H1 (cell line): ENCODE data around the gene STXBP6.

Source experiments
- ASH2L ChIP-seq: fragments of 200-600, 300-600 bp; sonication (generic); IDR thresholded peaks from one replicate; pipeline ENCODE4 v1.7.1; 2017; ENCODE audit warnings: low read length
- ATF2 ChIP-seq: IDR thresholded peaks from 2 replicates; pipeline ENCODE4 v1.6.1; 2012; ENCODE audit warnings: low read length, inconsistent platforms
- CHD2 ChIP-seq: IDR thresholded peaks from 2 replicates; pipeline ENCODE4 v1.6.1; 2012; ENCODE audit warnings: low read length, improper control_type of control experiment
- CTCF ChIP-seq, 3 experiments: IDR thresholded peaks; 1 replicate in 2 of 3; 2 replicates in 1 of 3; pipeline versions ENCODE4 v1.5.1 to v1.6.1; 2011; ENCODE audit warnings: low read length in 3 of 3, mild to moderate bottlenecking in 3 of 3, inconsistent platforms in 2 of 3, low read depth in 1 of 3, moderate library complexity in 1 of 3; ENCODE audit not compliant: insufficient read depth in 1 of 3; ENCODE audit errors: control extremely low read depth in 1 of 3
- POLR2A ChIP-seq, 2 experiments: IDR thresholded peaks; 1 replicate in 1 of 2; 2 replicates in 1 of 2; pipeline ENCODE4 v1.6.1; 2011; ENCODE audit warnings: low read depth in 2 of 2, low read length in 2 of 2, mild to moderate bottlenecking in 2 of 2; ENCODE audit errors: control extremely low read depth in 1 of 2
- POLR2AphosphoS5 ChIP-seq: IDR thresholded peaks from 2 replicates; pipeline ENCODE4 v1.6.1; 2011; ENCODE audit warnings: low read depth, low read length
- TAF7 ChIP-seq: optimal IDR thresholded peaks from 2 replicates; pipeline ENCODE3; 2011; ENCODE audit warnings: low read depth, mild to moderate bottlenecking, inconsistent platforms, low read length, moderate library complexity, borderline replicate concordance

- TF ChIP-seq ATF2 (no peak), ASH2L (no peak), CTCF (IDR thresholded peaks at IDR 0.05; ENCODE audit: control extremely low read depth in 1 of 3, insufficient read depth in 1 of 3, low read depth in 1 of 3, low read length in 3 of 3) (no peak), TAF7 (no peak), CHD2 (no peak), POLR2AphosphoS5 (no peak), POLR2A (IDR thresholded peaks at IDR 0.05; ENCODE audit: control extremely low read depth in 1 of 2, low read depth in 2 of 2, low read length in 2 of 2) (no peak)
Observed at GRCh38 chr14:24873551-24873950, 176.4 kb downstream of the STXBP6 start.
